ENCODE data around the gene CCM2. TPM values are rescaled to one million over a fixed set of nuclear protein-coding genes. Genes with fewer than 3 reads are reported as not detected.

The CCM2 gene
- total RNA-seq, 2 experiments from 2014 or later, result 58.9 to 89.1 TPM

- no peak overlapping the region for H3K4me2 ChIP-seq (ENCODE audit: low read length)
- no peaks in the 10 kb centered on the region for H3K9me2 ChIP-seq (ENCODE audit: insufficient read depth, low read length)
- peaks cover 8% of the 10 kb centered on the region for H3K4me1 ChIP-seq (ENCODE audit: insufficient read depth, low read length, poor library complexity, severe bottlenecking)
- no peaks in the 10 kb centered on the region for H3K9me3 ChIP-seq (ENCODE audit: low read length)
- no peak for DNase-seq (ENCODE audit: low spot score)
- no peak overlapping the region for H3K4me3 ChIP-seq (ENCODE audit: low read depth, low read length, poor library complexity, severe bottlenecking)
- CTCF ChIA-PET (ENCODE audit: unreplicated experiment), result no interaction called here
- TF ChIP-seq CTCF (conservative IDR thresholded peaks at IDR 0.05; ENCODE audit: low read length), result no peak
- TF ChIP-seq EZH2phosphoT487 (IDR thresholded peaks at IDR 0.05; ENCODE audit: borderline replicate concordance, low read depth, low read length), result no peak
- H4K20me1 ChIP-seq (ENCODE audit: insufficient read depth, low read length), result no peaks in the 10 kb centered on the region
- H3K79me2 ChIP-seq (ENCODE audit: insufficient read depth, low read depth, low read length), result no peaks in the 10 kb centered on the region
- H2AFZ ChIP-seq (ENCODE audit: low read length), result no peak overlapping the region
- POLR2A ChIA-PET, result interaction anchor here (0.6 kb wide), 1 partner anchor 42 kb away, joined by 6 read pairs; no protein-coding TSS in a partner anchor
- BruUV-seq (replicated peaks), result no TSS peak
- intact Hi-C loops (cut with micrococcal nuclease; ENCODE audit: unreplicated experiment), result no loop called here
- no peaks in the 10 kb centered on the region for H3K36me3 ChIP-seq (ENCODE audit: insufficient read depth, low read length)
- no peak overlapping the region for H3K27ac ChIP-seq (ENCODE audit: low read depth, low read length, poor library complexity, severe bottlenecking)
These were observed 44.3 kb upstream of the CCM2 start for GRCh38 chr7:44955733-44956132.

- no TSS peak for BruUV-seq (replicated peaks)
- POLR2A ChIA-PET, result interaction anchor here (0.5 to 0.6 kb wide), 2 partner anchors 41 to 83 kb away, joined by 3 to 6 read pairs; no protein-coding TSS in a partner anchor
- no peak for DNase-seq (ENCODE audit: low spot score)
- H3K27ac ChIP-seq (ENCODE audit: low read depth, low read length, poor library complexity, severe bottlenecking), result no peak overlapping the region
- H3K4me3 ChIP-seq (ENCODE audit: low read depth, low read length, poor library complexity, severe bottlenecking), result no peak overlapping the region
- no peaks in the 10 kb centered on the region for H3K36me3 ChIP-seq (ENCODE audit: insufficient read depth, low read length)
- H3K4me1 ChIP-seq (ENCODE audit: insufficient read depth, low read length, poor library complexity, severe bottlenecking), result peaks cover 8% of the 10 kb centered on the region
- intact Hi-C loops (cut with micrococcal nuclease; ENCODE audit: unreplicated experiment), result no loop called here
- H3K79me2 ChIP-seq (ENCODE audit: insufficient read depth, low read depth, low read length), result no peaks in the 10 kb centered on the region
- CTCF ChIA-PET (ENCODE audit: unreplicated experiment), result no interaction called here
- no peaks in the 10 kb centered on the region for H3K9me2 ChIP-seq (ENCODE audit: insufficient read depth, low read length)
- no peaks in the 10 kb centered on the region for H4K20me1 ChIP-seq (ENCODE audit: insufficient read depth, low read length)
- H3K9me3 ChIP-seq (ENCODE audit: low read length), result no peaks in the 10 kb centered on the region
- no peak overlapping the region for H2AFZ ChIP-seq (ENCODE audit: low read length)
- TF ChIP-seq CTCF (conservative IDR thresholded peaks at IDR 0.05; ENCODE audit: low read length), result no peak
- H3K4me2 ChIP-seq (ENCODE audit: low read length), result no peak overlapping the region
These were observed 43.7 kb upstream of the CCM2 start for GRCh38 chr7:44956157-44956766.

GRCh38 chr7:44958645-44959344 is 41.2 kb upstream of the CCM2 start:
- H4K20me1 ChIP-seq (ENCODE audit: insufficient read depth, low read length), result no peaks in the 10 kb centered on the region
- no peaks in the 10 kb centered on the region for H3K79me2 ChIP-seq (ENCODE audit: insufficient read depth, low read depth, low read length)
- peaks cover 8% of the 10 kb centered on the region for H3K4me1 ChIP-seq (ENCODE audit: insufficient read depth, low read length, poor library complexity, severe bottlenecking)
- no peak overlapping the region for H3K4me3 ChIP-seq (ENCODE audit: low read depth, low read length, poor library complexity, severe bottlenecking)
- ChIA-PET POLR2A (no interaction called here), CTCF (ENCODE audit: unreplicated experiment) (no interaction called here)
- H3K36me3 ChIP-seq (ENCODE audit: insufficient read depth, low read length), result no peaks in the 10 kb centered on the region
- H3K9me3 ChIP-seq (ENCODE audit: low read length), result no peaks in the 10 kb centered on the region
- DNase-seq (ENCODE audit: low spot score), result no peak
- TF ChIP-seq CTCF (conservative IDR thresholded peaks at IDR 0.05; ENCODE audit: low read length), result no peak
- TF ChIP-seq EZH2phosphoT487 (IDR thresholded peaks at IDR 0.05; ENCODE audit: borderline replicate concordance, low read depth, low read length), result no peak
- no peaks in the 10 kb centered on the region for H3K9me2 ChIP-seq (ENCODE audit: insufficient read depth, low read length)
- BruUV-seq (replicated peaks), result no TSS peak
- intact Hi-C loops (cut with micrococcal nuclease; ENCODE audit: unreplicated experiment), result no loop called here
- no peak overlapping the region for H3K27ac ChIP-seq (ENCODE audit: low read depth, low read length, poor library complexity, severe bottlenecking)
- no peak overlapping the region for H2AFZ ChIP-seq (ENCODE audit: low read length)
- H3K4me2 ChIP-seq (ENCODE audit: low read length), result no peak overlapping the region
